Measurements from ENCODE around the gene ZNF215. TPM values are rescaled to one million over a fixed set of nuclear protein-coding genes. Genes with fewer than 3 reads are reported as not detected.
"Not testable (repeated sequence)": the region's sequence is repeated elsewhere in the genome, so short reads cannot be mapped to it uniquely, and the experiment has no call there.

ZNF215 gene
- polyA plus RNA-seq, 1 donor from 2014 or later = 2.5 TPM

- no peak overlapping the region for H3K9ac ChIP-seq (ENCODE audit: low read length)
Measured at GRCh38 chr11:6882751-6883150, 43.5 kb upstream of the ZNF215 start.

GRCh38 chr11:6887711-6888110 is 38.5 kb upstream of the ZNF215 start:
- not testable (repeated sequence) for H3K27me3 ChIP-seq (ENCODE audit: insufficient read depth, low read depth, low read length); H4K20me1 ChIP-seq (ENCODE audit: insufficient read depth); H3K27ac ChIP-seq (ENCODE audit: low read length); H3F3A ChIP-seq (ENCODE audit: insufficient read depth, low read length, poor library complexity, severe bottlenecking); H3K9me3 ChIP-seq (ENCODE audit: low read length); H3K36me3 ChIP-seq (ENCODE audit: insufficient read depth, low read length); H3K4me3 ChIP-seq (ENCODE audit: low read length); H3K4me2 ChIP-seq (ENCODE audit: low read length); H3K9ac ChIP-seq (ENCODE audit: low read length); H3K79me2 ChIP-seq (replicated peaks; ENCODE audit: insufficient read depth, low read length); H3K9me2 ChIP-seq (ENCODE audit: insufficient read depth, low read length); H2AFZ ChIP-seq (ENCODE audit: low read depth, low read length)

More at GRCh38 chr11:6882751-6883150, 43.5 kb upstream of the ZNF215 start:
- H3K4me3 ChIP-seq (ENCODE audit: low read length) = no peak overlapping the region
- no peak overlapping the region for H3K27ac ChIP-seq (ENCODE audit: low read length)
- no peaks in the 10 kb centered on the region for H3F3A ChIP-seq (ENCODE audit: insufficient read depth, low read length, poor library complexity, severe bottlenecking)
- H3K4me2 ChIP-seq (ENCODE audit: low read length) = no peak overlapping the region
- no peaks in the 10 kb centered on the region for H4K20me1 ChIP-seq (ENCODE audit: insufficient read depth)
- no peaks in the 10 kb centered on the region for H3K9me3 ChIP-seq (ENCODE audit: low read length)
- no peaks in the 10 kb centered on the region for H3K79me2 ChIP-seq (replicated peaks; ENCODE audit: insufficient read depth, low read length)
- TF ChIP-seq TAF1 (IDR thresholded peaks at IDR 0.05; ENCODE audit: low read depth) = no peak
- TF ChIP-seq MXI1 (conservative IDR thresholded peaks at IDR 0.05; ENCODE audit: poor library complexity, severe bottlenecking) = no peak
- no peak for TF ChIP-seq CTCF (IDR thresholded peaks at IDR 0.05; ENCODE audit: poor library complexity, severe bottlenecking)
- no peak for TF ChIP-seq POLR2AphosphoS5 (IDR thresholded peaks at IDR 0.05)
- no peak for TF ChIP-seq EP300 (conservative IDR thresholded peaks at IDR 0.05; ENCODE audit: poor library complexity, severe bottlenecking)
- TF ChIP-seq SMC3 (conservative IDR thresholded peaks at IDR 0.05; ENCODE audit: poor library complexity) = no peak
- TF ChIP-seq REST (IDR thresholded peaks at IDR 0.05; ENCODE audit: borderline replicate concordance) = no peak
- no peak for TF ChIP-seq RAD21 (conservative IDR thresholded peaks at IDR 0.05)
- TF ChIP-seq EZH2 (IDR thresholded peaks at IDR 0.05; ENCODE audit: borderline replicate concordance, insufficient read depth, low read length, poor library complexity, severe bottlenecking) = no peak
- no peaks in the 10 kb centered on the region for H3K27me3 ChIP-seq (ENCODE audit: insufficient read depth, low read depth, low read length)
- H3K9me2 ChIP-seq (ENCODE audit: insufficient read depth, low read length) = no peaks in the 10 kb centered on the region
- H3K36me3 ChIP-seq (ENCODE audit: insufficient read depth, low read length) = no peaks in the 10 kb centered on the region
- no peak overlapping the region for H2AFZ ChIP-seq (ENCODE audit: low read depth, low read length)

- no peaks in the 10 kb centered on the region for H4K20me1 ChIP-seq (ENCODE audit: insufficient read depth)
- H3K4me3 ChIP-seq (ENCODE audit: low read length) = no peak overlapping the region
- H3F3A ChIP-seq (ENCODE audit: insufficient read depth, low read length, poor library complexity, severe bottlenecking) = no peaks in the 10 kb centered on the region
- no peak overlapping the region for H3K4me2 ChIP-seq (ENCODE audit: low read length)
- no peaks in the 10 kb centered on the region for H3K27me3 ChIP-seq (ENCODE audit: insufficient read depth, low read depth, low read length)
- TF ChIP-seq EP300 (conservative IDR thresholded peaks at IDR 0.05; ENCODE audit: poor library complexity, severe bottlenecking) = no peak
- no peak for TF ChIP-seq SMC3 (conservative IDR thresholded peaks at IDR 0.05; ENCODE audit: poor library complexity)
- no peak for TF ChIP-seq CTCF (IDR thresholded peaks at IDR 0.05; ENCODE audit: poor library complexity, severe bottlenecking)
- H3K79me2 ChIP-seq (replicated peaks; ENCODE audit: insufficient read depth, low read length) = no peaks in the 10 kb centered on the region
- H3K27ac ChIP-seq (ENCODE audit: low read length) = no peak overlapping the region
- H3K36me3 ChIP-seq (ENCODE audit: insufficient read depth, low read length) = no peaks in the 10 kb centered on the region
- H3K9me3 ChIP-seq (ENCODE audit: low read length) = no peaks in the 10 kb centered on the region
- H2AFZ ChIP-seq (ENCODE audit: low read depth, low read length) = no peak overlapping the region
- no peak overlapping the region for H3K9ac ChIP-seq (ENCODE audit: low read length)
- no peaks in the 10 kb centered on the region for H3K9me2 ChIP-seq (ENCODE audit: insufficient read depth, low read length)
Measured at GRCh38 chr11:6888830-6889229, 37.4 kb upstream of the ZNF215 start.
